Measurements from ENCODE around the gene POLH.
"Not testable (repeated sequence)": the region's sequence is repeated elsewhere in the genome, so short reads cannot be mapped to it uniquely, and the experiment has no call there.

The POLH gene

GRCh38 chr6:43627008-43627825 is 51.2 kb downstream of the POLH start:
- no peak overlapping the region for H3K4me3 ChIP-seq (ENCODE audit: low read depth, low read length)
- TF ChIP-seq, protein P1, sequence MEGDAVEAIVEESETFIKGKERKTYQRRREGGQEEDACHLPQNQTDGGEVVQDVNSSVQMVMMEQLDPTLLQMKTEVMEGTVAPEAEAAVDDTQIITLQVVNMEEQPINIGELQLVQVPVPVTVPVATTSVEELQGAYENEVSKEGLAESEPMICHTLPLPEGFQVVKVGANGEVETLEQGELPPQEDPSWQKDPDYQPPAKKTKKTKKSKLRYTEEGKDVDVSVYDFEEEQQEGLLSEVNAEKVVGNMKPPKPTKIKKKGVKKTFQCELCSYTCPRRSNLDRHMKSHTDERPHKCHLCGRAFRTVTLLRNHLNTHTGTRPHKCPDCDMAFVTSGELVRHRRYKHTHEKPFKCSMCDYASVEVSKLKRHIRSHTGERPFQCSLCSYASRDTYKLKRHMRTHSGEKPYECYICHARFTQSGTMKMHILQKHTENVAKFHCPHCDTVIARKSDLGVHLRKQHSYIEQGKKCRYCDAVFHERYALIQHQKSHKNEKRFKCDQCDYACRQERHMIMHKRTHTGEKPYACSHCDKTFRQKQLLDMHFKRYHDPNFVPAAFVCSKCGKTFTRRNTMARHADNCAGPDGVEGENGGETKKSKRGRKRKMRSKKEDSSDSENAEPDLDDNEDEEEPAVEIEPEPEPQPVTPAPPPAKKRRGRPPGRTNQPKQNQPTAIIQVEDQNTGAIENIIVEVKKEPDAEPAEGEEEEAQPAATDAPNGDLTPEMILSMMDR (IDR thresholded peaks at IDR 0.05; ENCODE audit: borderline replicate concordance, insufficient read depth, low read depth, low read length) = no peak

DNA sequence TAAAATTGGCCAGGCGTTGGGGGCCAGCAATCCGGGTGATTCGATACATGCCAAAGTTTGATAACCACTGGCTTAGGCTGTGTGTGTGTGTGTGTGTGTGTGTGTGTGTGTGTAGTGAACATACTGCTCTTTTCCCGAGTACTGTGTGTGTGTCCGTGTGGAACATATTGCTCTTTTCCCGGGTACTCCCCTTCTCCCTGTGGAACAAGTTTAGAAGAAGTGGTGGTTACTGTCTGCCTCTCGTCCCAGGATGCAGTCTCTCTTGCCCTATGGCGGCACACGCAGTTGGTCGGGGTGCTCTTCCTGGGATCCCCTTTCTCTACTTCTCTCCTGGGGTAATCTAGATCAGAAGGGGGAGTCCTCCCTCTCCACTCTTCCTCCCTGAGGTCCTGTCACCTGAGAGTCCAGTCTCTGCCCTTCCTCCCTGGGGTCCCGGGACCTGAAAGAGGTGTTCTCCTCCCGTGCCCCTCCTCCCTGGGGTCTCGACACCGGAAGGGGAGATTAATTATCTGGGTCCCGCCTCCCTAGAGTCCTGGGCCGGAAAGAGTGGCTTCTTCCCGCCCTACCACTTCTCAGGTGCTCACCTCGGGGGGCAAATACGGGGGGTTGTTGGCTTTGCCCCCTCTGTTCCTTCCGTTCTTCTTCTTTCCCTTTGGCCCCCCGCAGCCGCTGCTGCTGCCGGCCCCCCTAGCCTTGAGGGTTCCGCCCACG is 52.6 kb downstream of the POLH start:
- TF ChIP-seq, protein P1 (IDR thresholded peaks at IDR 0.05; ENCODE audit: borderline replicate concordance, insufficient read depth, low read depth, low read length) = no peak
- peak overlapping the region; percentile 68 for H3K4me3 ChIP-seq (ENCODE audit: low read depth, low read length)

- H3K4me3 ChIP-seq (ENCODE audit: low read depth, low read length) = peak within 1 kb of the TSS; percentile 71
- TF ChIP-seq, protein P1 (IDR thresholded peaks at IDR 0.05; ENCODE audit: borderline replicate concordance, insufficient read depth, low read depth, low read length) = no peak
Measured at GRCh38 chr6:43629104-43629504, 53.1 kb downstream of the POLH start, which contains the start of gene GTPBP2. Gene GTPBP2 (minus strand): TSS chr6:43629264. CDS start chr6:43629162, 102 bp downstream.

DNA sequence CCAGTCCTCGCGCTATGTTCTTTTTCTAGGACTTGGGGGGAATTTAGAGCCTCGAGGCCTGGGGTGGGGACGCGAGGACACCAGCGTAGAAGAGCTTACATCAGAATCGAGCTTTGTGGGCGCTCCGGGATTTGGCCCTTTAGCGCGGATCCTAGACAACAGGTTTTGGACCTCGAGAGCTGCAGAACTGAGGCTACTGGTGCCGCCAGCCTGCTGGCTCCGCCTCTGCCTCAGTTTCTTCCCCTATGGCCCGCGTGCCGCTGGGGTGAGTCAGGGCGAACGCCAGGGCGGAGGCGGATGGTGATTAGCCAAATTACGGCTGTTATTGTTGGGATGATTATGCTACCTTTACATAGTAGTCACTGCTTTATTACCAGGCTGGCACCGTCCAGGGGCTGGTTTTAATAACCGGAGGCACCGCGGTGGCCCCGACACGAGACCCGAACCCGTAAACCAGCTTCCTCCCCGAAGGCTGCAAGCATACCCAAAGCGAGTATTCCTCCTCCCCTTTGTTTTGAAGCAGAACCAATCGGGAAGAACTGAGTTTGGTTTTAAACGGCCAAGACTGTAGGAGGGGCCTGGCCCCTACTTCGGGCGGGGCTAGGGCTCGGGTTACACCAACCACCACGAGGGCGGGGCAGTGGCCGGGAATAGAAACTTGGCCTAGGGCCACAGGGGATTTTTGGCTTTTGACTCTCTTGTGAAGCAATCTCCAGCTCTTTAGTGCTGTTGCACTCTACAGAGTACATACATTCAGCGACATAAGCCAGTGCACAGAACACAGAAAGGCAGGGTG is 53.7 kb downstream of the POLH start:
- TF ChIP-seq, protein P1 (IDR thresholded peaks at IDR 0.05; ENCODE audit: borderline replicate concordance, insufficient read depth, low read depth, low read length) = no peak
- peak overlapping the region; percentile 71 for H3K4me3 ChIP-seq (ENCODE audit: low read depth, low read length)

GRCh38 chr6:43630980-43631619 is 55.1 kb downstream of the POLH start:
- no peak overlapping the region for H3K4me3 ChIP-seq (ENCODE audit: low read depth, low read length)
- TF ChIP-seq, protein P1 (IDR thresholded peaks at IDR 0.05; ENCODE audit: borderline replicate concordance, insufficient read depth, low read depth, low read length) = no peak

- H3K4me3 ChIP-seq (ENCODE audit: low read depth, low read length) = not testable (repeated sequence)
Measured at GRCh38 chr6:43633002-43633401, 57.0 kb downstream of the POLH start.
